Fibroblast of pulmonary artery (primary cell): ENCODE data around the gene TLX1.
"Not testable (repeated sequence)": the region's sequence is repeated elsewhere in the genome, so short reads cannot be mapped to it uniquely, and the experiment has no call there.

Experiments
- DNase-seq: peaks from one replicate; pipeline ENCODE4 v3.0.0-alpha.2; 2010; ENCODE audit warnings: low read depth
- H3K4me3 ChIP-seq: replicated peaks from 2 replicates; pipeline ENCODE4 v1.5.1; 2011; ENCODE audit warnings: low read depth, mild to moderate bottlenecking, control low read depth, low read length, moderate library complexity
- CTCF ChIP-seq: IDR thresholded peaks from 2 replicates; pipeline ENCODE4 v1.5.1; 2011; ENCODE audit warnings: mild to moderate bottlenecking, control low read depth, low read length, inconsistent platforms; ENCODE audit errors: missing control alignments

The TLX1 gene

GRCh38 chr10:101152316-101152715 lies 21.2 kb downstream of the TLX1 start:
- no peak for TF ChIP-seq CTCF
- H3K4me3 ChIP-seq: no peak overlapping the region
- DNase-seq: no peak

- H3K4me3 ChIP-seq, DNase-seq: not testable (repeated sequence)
Measured at GRCh38 chr10:101154506-101154905, 23.4 kb downstream of the TLX1 start.

GRCh38 chr10:101155896-101156295 lies 24.8 kb downstream of the TLX1 start:
- DNase-seq: peak; percentile 8
- H3K4me3 ChIP-seq: no peak overlapping the region
- TF ChIP-seq CTCF: no peak

DNA sequence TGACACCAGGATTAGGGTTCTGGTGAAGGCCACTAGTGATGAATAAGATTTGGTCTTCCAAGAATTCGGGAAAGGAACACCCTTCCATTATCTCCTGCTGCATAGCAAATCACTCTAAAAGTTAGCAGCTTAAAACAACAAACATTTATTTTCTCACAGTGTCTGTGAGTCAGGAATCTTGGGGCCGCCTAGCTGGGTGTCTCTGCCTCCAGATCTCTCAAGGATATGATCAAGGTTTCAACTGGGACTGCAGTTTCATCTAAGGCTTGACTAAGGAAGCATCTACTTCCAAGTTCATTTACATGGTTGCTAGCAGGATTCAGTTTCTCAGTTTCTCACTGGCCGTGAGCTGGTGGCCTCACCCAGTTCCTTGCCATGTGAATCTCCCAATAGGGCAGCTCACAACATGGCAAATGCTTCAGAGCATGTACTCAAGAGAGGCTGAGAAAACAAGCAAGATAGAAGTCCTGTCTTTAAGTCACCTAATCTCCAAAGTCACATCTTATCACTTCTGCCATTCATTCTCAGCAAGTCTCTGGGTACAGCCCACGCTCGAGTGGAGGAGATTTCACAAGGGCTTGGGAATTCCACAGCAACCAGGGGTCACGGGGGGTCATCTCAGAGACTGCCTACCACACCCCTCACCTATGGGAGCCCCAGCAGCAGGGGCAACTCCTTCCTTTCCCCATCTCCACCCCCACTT lies 26.8 kb downstream of the TLX1 start:
- TF ChIP-seq CTCF: no peak
- peak; percentile 6 for DNase-seq
- no peak overlapping the region for H3K4me3 ChIP-seq

GRCh38 chr10:101158459-101159058 lies 27.5 kb downstream of the TLX1 start:
- no peak for TF ChIP-seq CTCF
- H3K4me3 ChIP-seq: no peak overlapping the region
- no peak for DNase-seq

DNA sequence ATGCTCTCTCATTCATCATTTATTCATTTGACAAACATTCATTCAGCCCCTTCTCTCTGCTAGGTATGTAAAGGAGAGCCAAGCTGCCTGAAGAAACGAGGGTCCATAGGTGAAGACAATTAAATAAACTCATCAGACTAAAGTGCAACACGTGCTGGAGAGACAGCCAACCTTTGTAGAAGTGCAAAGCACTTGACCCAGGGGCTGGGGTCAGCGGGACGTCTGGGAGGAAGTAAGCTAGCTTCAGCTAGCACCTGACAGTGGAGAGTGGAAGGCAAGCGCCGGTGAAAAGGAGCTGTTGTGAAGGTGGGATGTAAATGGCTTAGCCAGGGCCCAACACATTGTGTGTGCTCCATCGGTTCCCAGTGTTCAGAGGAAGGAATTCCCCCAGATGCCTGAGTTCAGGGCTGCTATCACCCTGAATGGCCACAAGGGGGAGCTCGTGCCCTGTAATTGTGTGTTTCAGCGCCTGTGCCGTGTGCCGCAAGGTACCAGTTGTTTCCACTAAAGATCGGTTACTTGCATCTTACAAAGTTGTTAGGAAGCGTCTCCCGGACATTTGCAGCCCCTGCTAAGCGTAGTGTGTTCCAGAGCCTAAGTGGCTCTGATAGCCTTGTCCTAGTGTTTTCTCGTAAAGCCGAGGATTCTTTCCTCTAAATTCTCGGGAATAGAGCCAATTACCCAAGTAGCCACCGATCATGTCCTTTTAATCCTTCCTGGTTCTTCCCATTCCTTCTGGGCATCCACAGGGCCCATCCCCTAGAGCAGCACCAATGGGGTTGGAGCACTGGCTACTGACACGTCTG lies 30.6 kb downstream of the TLX1 start:
- peak; percentile 98 for TF ChIP-seq CTCF
- peak overlapping the region; percentile 43 for H3K4me3 ChIP-seq

DNA sequence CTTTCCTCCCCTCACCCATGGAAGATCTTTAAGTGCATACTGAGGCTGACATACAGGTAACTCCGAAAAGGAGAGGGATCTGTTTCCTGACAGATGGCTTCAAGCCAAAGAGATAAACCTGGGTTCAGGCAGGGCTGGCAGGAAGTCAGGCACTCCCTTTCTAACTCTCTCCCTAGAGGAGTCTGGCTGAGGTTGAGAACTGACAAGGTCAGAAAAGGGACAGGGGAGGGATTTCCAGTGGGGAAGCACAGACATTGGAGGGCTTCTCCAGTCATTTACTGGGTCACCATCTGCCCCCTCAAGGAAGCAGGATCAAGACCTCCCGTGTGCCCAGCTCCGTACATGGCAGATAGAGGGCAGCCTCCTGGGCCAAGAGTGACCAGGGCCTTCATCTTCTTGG lies 31.6 kb downstream of the TLX1 start:
- TF ChIP-seq CTCF: no peak
- H3K4me3 ChIP-seq: no peak overlapping the region
- no peak for DNase-seq

More for the DNA sequence above, 30.6 kb downstream of the TLX1 start:
- DNase-seq: peak; percentile 82
